GM12878 (cell line): ENCODE measurements around the gene PAM16.

Source experiments
- CTCF ChIP-seq, 3 experiments: IDR thresholded peaks in 2 of 3; conservative IDR thresholded peaks in 1 of 3; 2 replicates each; pipeline ENCODE4 v1.5.1; 2011; ENCODE audit warnings: low read depth in 3 of 3, low read length in 3 of 3, mild to moderate bottlenecking in 3 of 3, control low read depth in 2 of 3, moderate library complexity in 2 of 3, inconsistent platforms in 1 of 3, mixed read lengths in 1 of 3; ENCODE audit not compliant: control insufficient read depth in 2 of 3, insufficient read depth in 1 of 3; ENCODE audit errors: extremely low read depth in 1 of 3
- EP300 ChIP-seq, 2 experiments: fragments of 150-350 bp in 1 of 2; IDR thresholded peaks; 2 replicates each; pipeline ENCODE4 v1.6.1; 2011 to 2012; ENCODE audit warnings: low read depth in 2 of 2, low read length in 2 of 2, borderline replicate concordance in 1 of 2, improper control_type of control experiment in 1 of 2, inconsistent platforms in 1 of 2; ENCODE audit not compliant: control insufficient read depth in 1 of 2
- EZH2 ChIP-seq: IDR thresholded peaks from 2 replicates; pipeline ENCODE4 v1.6.1; 2012; ENCODE audit warnings: low read depth, mild to moderate bottlenecking, control low read depth, inconsistent platforms, low read length, borderline replicate concordance; ENCODE audit not compliant: control insufficient read depth
- MXI1 ChIP-seq: fragments of 150-350 bp; IDR thresholded peaks from 2 replicates; pipeline ENCODE4 v1.6.1; 2011; ENCODE audit warnings: low read depth, mild to moderate bottlenecking, inconsistent platforms, low read length, improper control_type of control experiment
- MYC ChIP-seq: IDR thresholded peaks from 2 replicates; pipeline ENCODE4 v1.6.1; 2011; ENCODE audit warnings: mild to moderate bottlenecking, low read length, moderate library complexity, inconsistent platforms; ENCODE audit not compliant: insufficient read depth, insufficient replicate concordance, insufficient read length, severe bottlenecking
- NFIC ChIP-seq: IDR thresholded peaks from 2 replicates; pipeline ENCODE4 v1.6.1; 2012; ENCODE audit warnings: low read depth, mild to moderate bottlenecking, inconsistent platforms, low read length, moderate library complexity
- NRF1 ChIP-seq: conservative IDR thresholded peaks from 2 replicates; pipeline ENCODE4 v1.6.1; 2011; ENCODE audit warnings: mild to moderate bottlenecking, low read depth, low read length, improper control_type of control experiment
- RELB ChIP-seq: fragments of 450-650 bp; IDR thresholded peaks from 2 replicates; pipeline ENCODE4 v1.6.1; 2017; ENCODE audit warnings: low read depth, mild to moderate bottlenecking, moderate library complexity
- SIN3A ChIP-seq: IDR thresholded peaks from 2 replicates; pipeline ENCODE4 v1.6.1; 2012; ENCODE audit warnings: low read depth, low read length, improper control_type of control experiment
- SMAD1 ChIP-seq: fragments of 450-650 bp; IDR thresholded peaks from 2 replicates; pipeline ENCODE4 v1.6.1; 2018; ENCODE audit warnings: mild to moderate bottlenecking, low read depth; ENCODE audit not compliant: partially characterized antibody
- ZBTB33 ChIP-seq: fragments of 450-650 bp; IDR thresholded peaks from 2 replicates; pipeline ENCODE4 v1.6.1; 2017; ENCODE audit warnings: mild to moderate bottlenecking
- TF ChIP-seq, protein P1 (sequence below): fragments of 450-650 bp; conservative IDR thresholded peaks from 2 replicates; pipeline ENCODE4 v1.6.1; 2017; ENCODE audit warnings: mild to moderate bottlenecking, moderate library complexity

DNA sequence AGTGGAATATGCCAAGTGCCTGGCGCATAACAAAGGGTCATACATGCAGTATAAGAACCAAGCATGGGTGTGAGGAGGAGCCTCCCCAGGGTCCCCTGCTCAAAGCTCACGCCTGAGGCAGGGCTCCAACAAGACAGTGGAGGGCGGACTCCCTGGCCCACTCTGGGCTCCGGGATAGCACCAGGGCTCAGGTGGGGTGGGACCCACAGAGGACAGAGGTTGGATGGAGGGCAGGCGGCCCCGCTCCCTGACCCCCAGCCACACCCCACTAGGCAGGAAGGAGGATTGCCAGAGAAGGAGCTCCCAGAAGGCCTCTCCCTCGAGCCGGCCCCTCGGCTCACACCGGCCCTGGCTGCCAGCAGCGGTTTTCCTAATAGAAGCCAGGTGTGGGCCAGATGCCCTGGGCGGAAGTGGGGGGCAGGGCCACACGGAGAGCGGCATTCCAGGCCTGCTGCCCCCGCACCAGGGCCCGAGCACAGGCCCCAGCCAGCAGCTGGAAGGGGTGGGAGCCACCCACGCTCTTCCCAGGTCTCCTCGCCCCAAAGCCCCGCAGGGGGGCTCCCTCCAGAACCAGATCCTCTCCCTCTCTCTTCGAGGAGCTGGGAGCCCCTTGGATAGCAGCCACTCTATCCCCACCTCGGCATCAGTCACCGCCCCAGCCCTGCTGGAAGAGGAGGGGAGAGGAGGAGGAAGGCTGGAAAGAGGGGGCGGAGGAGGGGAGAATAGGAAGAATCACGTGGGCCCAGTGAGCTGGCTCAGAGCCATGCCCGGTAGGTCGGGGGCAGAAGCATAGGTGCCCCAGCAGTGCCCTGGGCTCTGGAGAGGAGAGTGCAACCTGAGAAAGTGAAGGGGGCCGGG, 41.5 kb upstream of the PAM16 start:
- TF ChIP-seq EZH2 = no peak
- TF ChIP-seq RELB = no peak
- TF ChIP-seq ZBTB33 = no peak
- TF ChIP-seq SIN3A = no peak
- no peak for TF ChIP-seq CTCF (IDR thresholded peaks at IDR 0.05 in 2 of 3, conservative IDR thresholded peaks at IDR 0.05 in 1 of 3; ENCODE audit: control insufficient read depth in 2 of 3, extremely low read depth in 1 of 3, insufficient read depth in 1 of 3, low read depth in 3 of 3, low read length in 3 of 3)
- TF ChIP-seq MYC = no peak
- TF ChIP-seq NFIC = no peak
- no peak for TF ChIP-seq EP300 (IDR thresholded peaks at IDR 0.05; ENCODE audit: borderline replicate concordance in 1 of 2, control insufficient read depth in 1 of 2, low read depth in 2 of 2, low read length in 2 of 2)
- no peak for TF ChIP-seq MXI1
- no peak for TF ChIP-seq NRF1
- TF ChIP-seq SMAD1 = no peak
- TF ChIP-seq, protein P1, sequence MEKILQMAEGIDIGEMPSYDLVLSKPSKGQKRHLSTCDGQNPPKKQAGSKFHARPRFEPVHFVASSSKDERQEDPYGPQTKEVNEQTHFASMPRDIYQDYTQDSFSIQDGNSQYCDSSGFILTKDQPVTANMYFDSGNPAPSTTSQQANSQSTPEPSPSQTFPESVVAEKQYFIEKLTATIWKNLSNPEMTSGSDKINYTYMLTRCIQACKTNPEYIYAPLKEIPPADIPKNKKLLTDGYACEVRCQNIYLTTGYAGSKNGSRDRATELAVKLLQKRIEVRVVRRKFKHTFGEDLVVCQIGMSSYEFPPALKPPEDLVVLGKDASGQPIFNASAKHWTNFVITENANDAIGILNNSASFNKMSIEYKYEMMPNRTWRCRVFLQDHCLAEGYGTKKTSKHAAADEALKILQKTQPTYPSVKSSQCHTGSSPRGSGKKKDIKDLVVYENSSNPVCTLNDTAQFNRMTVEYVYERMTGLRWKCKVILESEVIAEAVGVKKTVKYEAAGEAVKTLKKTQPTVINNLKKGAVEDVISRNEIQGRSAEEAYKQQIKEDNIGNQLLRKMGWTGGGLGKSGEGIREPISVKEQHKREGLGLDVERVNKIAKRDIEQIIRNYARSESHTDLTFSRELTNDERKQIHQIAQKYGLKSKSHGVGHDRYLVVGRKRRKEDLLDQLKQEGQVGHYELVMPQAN = no peak
